ENCODE results near the gene CCDC117. TPM values are rescaled to one million over a fixed set of nuclear protein-coding genes. Genes with fewer than 3 reads are reported as not detected.

The CCDC117 gene
- total RNA-seq, 1 experiment from 2014 or later = 33.5 TPM

DNA sequence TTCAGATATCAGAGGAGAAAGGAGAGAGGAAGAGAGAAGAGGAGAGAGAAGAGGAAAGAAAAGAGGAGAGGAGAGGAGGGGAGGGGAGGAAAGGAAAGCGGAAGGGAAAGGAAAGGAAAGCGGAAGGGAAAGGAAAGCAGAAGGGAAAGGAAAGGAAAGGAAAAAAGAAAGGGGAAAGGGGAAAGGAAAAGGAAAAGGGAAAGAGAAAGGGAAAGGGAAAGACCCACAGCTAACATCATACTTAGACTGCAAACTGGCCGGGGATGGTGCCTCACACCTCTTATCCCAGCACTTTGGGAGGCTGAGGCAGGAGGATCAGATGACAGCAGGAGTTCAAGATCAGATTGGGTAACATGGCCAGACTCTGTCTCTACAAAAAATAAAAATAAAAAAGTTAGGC is 42.3 kb upstream of the CCDC117 start:
- intact Hi-C loops (cut with micrococcal nuclease; ENCODE audit: unreplicated experiment) = no loop called here
- H3K9me3 ChIP-seq (ENCODE audit: low read depth, low read length, poor library complexity, severe bottlenecking) = no peaks in the 10 kb centered on the region
- H3K4me1 ChIP-seq (ENCODE audit: insufficient read depth, low read length, poor library complexity, severe bottlenecking) = no peaks in the 10 kb centered on the region
- ChIA-PET CTCF (no interaction called here), POLR2A (ENCODE audit: low non-redundant PET) (no interaction called here)
- peaks cover 42% of the 10 kb centered on the region for H3K36me3 ChIP-seq (ENCODE audit: insufficient read depth, low read length, poor library complexity, severe bottlenecking)
- no peaks in the 10 kb centered on the region for H3K27me3 ChIP-seq (replicated peaks; ENCODE audit: insufficient read depth, low read depth, low read length, poor library complexity)
- no TSS peak for BruUV-seq (replicated peaks)
- TF ChIP-seq EZH2 (IDR thresholded peaks at IDR 0.05; ENCODE audit: borderline replicate concordance, low read depth, low read length, poor library complexity, severe bottlenecking) = no peak
- TF ChIP-seq, protein P1, sequence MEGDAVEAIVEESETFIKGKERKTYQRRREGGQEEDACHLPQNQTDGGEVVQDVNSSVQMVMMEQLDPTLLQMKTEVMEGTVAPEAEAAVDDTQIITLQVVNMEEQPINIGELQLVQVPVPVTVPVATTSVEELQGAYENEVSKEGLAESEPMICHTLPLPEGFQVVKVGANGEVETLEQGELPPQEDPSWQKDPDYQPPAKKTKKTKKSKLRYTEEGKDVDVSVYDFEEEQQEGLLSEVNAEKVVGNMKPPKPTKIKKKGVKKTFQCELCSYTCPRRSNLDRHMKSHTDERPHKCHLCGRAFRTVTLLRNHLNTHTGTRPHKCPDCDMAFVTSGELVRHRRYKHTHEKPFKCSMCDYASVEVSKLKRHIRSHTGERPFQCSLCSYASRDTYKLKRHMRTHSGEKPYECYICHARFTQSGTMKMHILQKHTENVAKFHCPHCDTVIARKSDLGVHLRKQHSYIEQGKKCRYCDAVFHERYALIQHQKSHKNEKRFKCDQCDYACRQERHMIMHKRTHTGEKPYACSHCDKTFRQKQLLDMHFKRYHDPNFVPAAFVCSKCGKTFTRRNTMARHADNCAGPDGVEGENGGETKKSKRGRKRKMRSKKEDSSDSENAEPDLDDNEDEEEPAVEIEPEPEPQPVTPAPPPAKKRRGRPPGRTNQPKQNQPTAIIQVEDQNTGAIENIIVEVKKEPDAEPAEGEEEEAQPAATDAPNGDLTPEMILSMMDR (conservative IDR thresholded peaks at IDR 0.05; ENCODE audit: low read depth, low read length) = no peak
- no peak for DNase-seq (ENCODE audit: low spot score)
- no peak overlapping the region for H3K4me3 ChIP-seq (ENCODE audit: low read depth, low read length, poor library complexity, severe bottlenecking)
- no peak overlapping the region for H3K27ac ChIP-seq (ENCODE audit: low read depth, low read length, poor library complexity, severe bottlenecking)

- Histone ChIP-seq H3K9me3 (ENCODE audit: low read depth, low read length, poor library complexity, severe bottlenecking) (no peaks in the 10 kb centered on the region), H3K27me3 (replicated peaks; ENCODE audit: insufficient read depth, low read depth, low read length, poor library complexity) (no peaks in the 10 kb centered on the region), H3K4me3 (ENCODE audit: low read depth, low read length, poor library complexity, severe bottlenecking) (no peak overlapping the region), H3K27ac (ENCODE audit: low read depth, low read length, poor library complexity, severe bottlenecking) (no peak overlapping the region), H3K36me3 (ENCODE audit: insufficient read depth, low read length, poor library complexity, severe bottlenecking) (peaks cover 24% of the 10 kb centered on the region), H3K4me1 (ENCODE audit: insufficient read depth, low read length, poor library complexity, severe bottlenecking) (no peaks in the 10 kb centered on the region)
- ChIA-PET CTCF (no interaction called here), POLR2A (ENCODE audit: low non-redundant PET) (interaction anchor here (0.7 kb wide), 2 partner anchors 30 to 63 kb away, joined by 4 to 14 read pairs; no protein-coding TSS in a partner anchor)
- intact Hi-C loops (cut with micrococcal nuclease; ENCODE audit: unreplicated experiment) = no loop called here
- DNase-seq (ENCODE audit: low spot score) = no peak
- BruUV-seq (replicated peaks) = no TSS peak
- no peak for TF ChIP-seq EZH2 (IDR thresholded peaks at IDR 0.05; ENCODE audit: borderline replicate concordance, low read depth, low read length, poor library complexity, severe bottlenecking)
- TF ChIP-seq, protein P1 (conservative IDR thresholded peaks at IDR 0.05; ENCODE audit: low read depth, low read length) = no peak
Measured at GRCh38 chr22:28734393-28734792, 38.1 kb upstream of the CCDC117 start.

- Histone ChIP-seq H3K27me3 (replicated peaks; ENCODE audit: insufficient read depth, low read depth, low read length, poor library complexity) (no peaks in the 10 kb centered on the region), H3K9me3 (ENCODE audit: low read depth, low read length, poor library complexity, severe bottlenecking) (no peaks in the 10 kb centered on the region), H3K36me3 (ENCODE audit: insufficient read depth, low read length, poor library complexity, severe bottlenecking) (peaks cover 21% of the 10 kb centered on the region), H3K27ac (ENCODE audit: low read depth, low read length, poor library complexity, severe bottlenecking) (no peak overlapping the region), H3K4me1 (ENCODE audit: insufficient read depth, low read length, poor library complexity, severe bottlenecking) (no peaks in the 10 kb centered on the region), H3K4me3 (ENCODE audit: low read depth, low read length, poor library complexity, severe bottlenecking) (no peak overlapping the region)
- intact Hi-C loops (cut with micrococcal nuclease; ENCODE audit: unreplicated experiment) = no loop called here
- no TSS peak for BruUV-seq (replicated peaks)
- DNase-seq (ENCODE audit: low spot score) = no peak
- ChIA-PET POLR2A (ENCODE audit: low non-redundant PET) (interaction anchor here (0.7 kb wide), 1 partner anchor 44 kb away, joined by 3 read pairs; no protein-coding TSS in a partner anchor), CTCF (interaction anchor here (0.6 kb wide), 1 partner anchor 693 kb away, joined by 6 read pairs; no protein-coding TSS in a partner anchor)
- TF ChIP-seq, protein P1 (conservative IDR thresholded peaks at IDR 0.05; ENCODE audit: low read depth, low read length) = no peak
- no peak for TF ChIP-seq EZH2 (IDR thresholded peaks at IDR 0.05; ENCODE audit: borderline replicate concordance, low read depth, low read length, poor library complexity, severe bottlenecking)
Measured at GRCh38 chr22:28736301-28737155, 36.0 kb upstream of the CCDC117 start.
